Measurements from ENCODE around the gene ACTR8.

The ACTR8 gene

GRCh38 chr3:53849916-53850315, 32.0 kb downstream of the ACTR8 start:
- no peak for TF ChIP-seq CTCF (IDR thresholded peaks at IDR 0.05; ENCODE audit: insufficient read depth, missing control alignments)
- DNase-seq (ENCODE audit: insufficient read length, low spot score) = no peak
- FAIRE-seq = no peak

- FAIRE-seq = no peak
- no peak for DNase-seq (ENCODE audit: insufficient read length, low spot score)
- TF ChIP-seq CTCF (IDR thresholded peaks at IDR 0.05; ENCODE audit: insufficient read depth, missing control alignments) = no peak
Measured at GRCh38 chr3:53846851-53847155, 35.1 kb downstream of the ACTR8 start.

- FAIRE-seq = no peak
- no peak for DNase-seq (ENCODE audit: insufficient read length, low spot score)
- TF ChIP-seq CTCF (IDR thresholded peaks at IDR 0.05; ENCODE audit: insufficient read depth, missing control alignments) = no peak
Measured at GRCh38 chr3:53846134-53846850, 35.7 kb downstream of the ACTR8 start, which contains the start of the genes CHDH and IL17RB. Gene CHDH (minus strand): TSS chr3:53846419. CDS start chr3:53824008, 22,411 bp downstream. Gene IL17RB (plus strand): TSS chr3:53846568. CDS start chr3:53846589, 21 bp downstream.

GRCh38 chr3:53845881-53846133, 36.1 kb downstream of the ACTR8 start:
- DNase-seq (ENCODE audit: insufficient read length, low spot score) = no peak
- TF ChIP-seq CTCF (IDR thresholded peaks at IDR 0.05; ENCODE audit: insufficient read depth, missing control alignments) = no peak
- FAIRE-seq = no peak

- DNase-seq (ENCODE audit: insufficient read length, low spot score) = no peak
- FAIRE-seq = no peak
- TF ChIP-seq CTCF (IDR thresholded peaks at IDR 0.05; ENCODE audit: insufficient read depth, missing control alignments) = no peak
Measured at GRCh38 chr3:53845103-53845880, 36.7 kb downstream of the ACTR8 start.

- no peak for TF ChIP-seq CTCF (IDR thresholded peaks at IDR 0.05; ENCODE audit: insufficient read depth, missing control alignments)
- DNase-seq (ENCODE audit: insufficient read length, low spot score) (no peak), FAIRE-seq (no peak)
Measured at GRCh38 chr3:53844262-53845102, 37.5 kb downstream of the ACTR8 start.
